ENCODE results near the gene KLHL22. TPM values are rescaled to one million over a fixed set of nuclear protein-coding genes. Genes with fewer than 3 reads are reported as not detected.

KLHL22 gene
- total RNA-seq, 1 donor: 29.6 TPM

DNA sequence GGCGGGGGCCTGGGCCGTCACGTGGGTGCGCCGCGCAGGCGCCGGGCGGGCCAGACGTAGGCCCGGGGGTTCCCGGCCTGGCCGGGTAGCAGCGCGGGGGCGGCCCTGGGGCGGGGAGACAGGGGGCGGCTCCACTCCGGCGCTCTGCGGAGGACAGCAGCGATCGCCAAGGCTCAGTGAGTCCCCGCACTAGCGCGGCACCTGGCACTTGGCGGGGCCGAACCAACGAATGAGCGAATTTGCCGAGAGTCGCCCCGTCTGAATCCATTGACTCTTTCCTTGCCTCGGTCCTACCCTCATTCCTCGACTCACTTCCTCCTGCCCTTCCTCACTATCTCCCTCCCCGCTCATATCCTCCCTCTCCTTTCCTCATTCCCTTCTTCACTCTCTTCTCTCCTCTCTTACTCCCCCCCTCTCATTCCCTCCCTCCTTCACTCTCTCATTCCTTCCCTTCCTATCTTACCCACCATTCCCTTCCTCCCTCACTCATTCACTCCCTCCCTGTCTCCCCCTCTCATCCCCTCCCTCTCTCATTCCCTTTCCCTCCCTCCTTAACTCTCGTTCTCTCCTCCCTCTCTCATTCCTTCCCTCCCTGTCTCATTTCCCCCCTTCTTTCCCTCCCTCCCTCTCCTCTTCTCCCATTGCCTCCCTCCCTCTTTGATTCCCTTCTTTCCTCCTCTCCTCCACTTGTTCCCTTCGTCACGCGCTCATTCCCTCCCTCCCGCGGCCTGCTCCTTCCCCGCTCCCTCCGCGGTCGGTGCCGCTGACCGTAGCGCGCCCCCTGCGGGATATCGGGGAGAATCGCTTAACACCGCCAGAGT lies 476 bp upstream of the KLHL22 start:
- peak overlapping the region; percentile 84 for H3K4me3 ChIP-seq (ENCODE audit: low read depth, low read length)
- TF ChIP-seq, protein P1, sequence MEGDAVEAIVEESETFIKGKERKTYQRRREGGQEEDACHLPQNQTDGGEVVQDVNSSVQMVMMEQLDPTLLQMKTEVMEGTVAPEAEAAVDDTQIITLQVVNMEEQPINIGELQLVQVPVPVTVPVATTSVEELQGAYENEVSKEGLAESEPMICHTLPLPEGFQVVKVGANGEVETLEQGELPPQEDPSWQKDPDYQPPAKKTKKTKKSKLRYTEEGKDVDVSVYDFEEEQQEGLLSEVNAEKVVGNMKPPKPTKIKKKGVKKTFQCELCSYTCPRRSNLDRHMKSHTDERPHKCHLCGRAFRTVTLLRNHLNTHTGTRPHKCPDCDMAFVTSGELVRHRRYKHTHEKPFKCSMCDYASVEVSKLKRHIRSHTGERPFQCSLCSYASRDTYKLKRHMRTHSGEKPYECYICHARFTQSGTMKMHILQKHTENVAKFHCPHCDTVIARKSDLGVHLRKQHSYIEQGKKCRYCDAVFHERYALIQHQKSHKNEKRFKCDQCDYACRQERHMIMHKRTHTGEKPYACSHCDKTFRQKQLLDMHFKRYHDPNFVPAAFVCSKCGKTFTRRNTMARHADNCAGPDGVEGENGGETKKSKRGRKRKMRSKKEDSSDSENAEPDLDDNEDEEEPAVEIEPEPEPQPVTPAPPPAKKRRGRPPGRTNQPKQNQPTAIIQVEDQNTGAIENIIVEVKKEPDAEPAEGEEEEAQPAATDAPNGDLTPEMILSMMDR (IDR thresholded peaks at IDR 0.05; ENCODE audit: insufficient read depth, low read length): peak; percentile 90
- DNase-seq (ENCODE audit: low read depth): peak; percentile 83

DNA sequence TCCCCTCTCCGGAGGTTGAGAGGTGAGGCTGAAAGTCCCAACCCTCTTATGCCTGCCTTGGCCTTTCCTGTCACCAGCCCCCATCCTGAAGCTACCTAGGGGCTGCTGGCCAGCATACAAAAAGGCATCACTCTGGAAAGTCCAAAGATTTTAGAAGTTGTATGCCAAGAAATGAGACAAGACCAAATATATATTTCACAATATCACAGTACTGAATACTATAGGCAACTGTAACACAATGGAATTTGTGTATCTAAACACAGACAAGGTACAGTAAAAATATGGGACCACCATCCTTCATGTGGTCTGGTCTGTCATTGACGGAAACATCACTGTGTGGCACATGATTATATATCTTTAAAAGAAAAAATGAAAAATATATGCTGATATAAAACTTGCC lies 4.2 kb downstream of the KLHL22 start:
- H3K4me3 ChIP-seq (ENCODE audit: low read depth, low read length): no peak overlapping the region
- TF ChIP-seq, protein P1 (IDR thresholded peaks at IDR 0.05; ENCODE audit: insufficient read depth, low read length): no peak

DNA sequence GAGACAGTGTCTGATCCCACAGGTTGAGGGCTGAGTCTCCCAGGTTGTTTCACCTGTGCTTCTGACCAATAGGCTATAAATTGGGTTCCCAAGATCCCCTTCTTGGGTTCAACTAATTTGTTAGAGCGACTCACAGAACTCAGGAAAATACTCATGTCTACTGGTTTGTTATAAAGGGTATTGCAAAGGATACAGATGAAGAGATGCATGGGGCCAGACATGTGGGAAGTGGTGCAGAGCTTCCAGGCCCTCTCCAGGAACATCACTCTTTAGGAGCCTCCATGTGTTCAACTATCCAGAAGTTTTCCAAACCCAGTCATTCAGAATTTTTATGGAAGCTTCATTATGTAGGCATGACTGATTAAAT lies 4.7 kb downstream of the KLHL22 start:
- H3K4me3 ChIP-seq (ENCODE audit: low read depth, low read length): no peak overlapping the region
- DNase-seq (ENCODE audit: low read depth): no peak
- TF ChIP-seq, protein P1 (IDR thresholded peaks at IDR 0.05; ENCODE audit: insufficient read depth, low read length): no peak

More for the DNA sequence above, 4.2 kb downstream of the KLHL22 start:
- no peak for DNase-seq (ENCODE audit: low read depth)

DNA sequence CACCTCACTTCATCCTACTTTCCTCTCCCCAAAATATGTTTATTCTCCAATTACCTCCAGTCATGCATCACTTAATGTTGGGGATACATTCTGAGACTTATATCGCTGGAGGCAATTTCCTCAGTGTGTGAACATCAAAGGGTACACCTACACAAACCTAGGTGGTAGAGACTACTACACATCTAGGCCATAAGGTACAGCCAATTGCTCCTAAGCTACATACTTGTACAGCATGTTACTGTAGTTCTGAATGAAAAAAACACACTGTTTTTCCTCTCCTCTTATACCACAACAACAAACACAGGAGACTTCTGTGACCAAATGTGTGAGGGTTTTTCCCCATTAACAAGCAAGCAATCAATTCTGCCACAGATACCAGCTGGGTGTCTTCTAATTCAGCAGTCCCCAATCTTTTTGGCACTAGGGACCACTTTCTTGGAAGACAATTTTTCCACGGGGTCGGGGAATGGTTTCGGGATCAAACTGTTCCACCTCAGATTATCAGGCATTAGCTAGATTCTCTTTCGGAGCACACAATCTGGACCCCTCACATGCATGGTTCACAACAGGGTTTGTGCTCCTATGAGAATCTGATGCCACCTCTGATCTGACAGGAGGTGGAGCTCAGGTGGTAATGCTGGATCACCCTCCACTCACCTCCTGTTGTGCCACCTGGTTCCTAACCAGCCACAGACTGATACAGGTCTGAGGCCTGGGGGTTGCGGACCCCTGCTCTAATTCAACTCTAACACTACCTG lies 5.2 kb downstream of the KLHL22 start:
- H3K4me3 ChIP-seq (ENCODE audit: low read depth, low read length): no peak overlapping the region
- DNase-seq (ENCODE audit: low read depth): no peak
- TF ChIP-seq, protein P1 (IDR thresholded peaks at IDR 0.05; ENCODE audit: insufficient read depth, low read length): no peak

DNA sequence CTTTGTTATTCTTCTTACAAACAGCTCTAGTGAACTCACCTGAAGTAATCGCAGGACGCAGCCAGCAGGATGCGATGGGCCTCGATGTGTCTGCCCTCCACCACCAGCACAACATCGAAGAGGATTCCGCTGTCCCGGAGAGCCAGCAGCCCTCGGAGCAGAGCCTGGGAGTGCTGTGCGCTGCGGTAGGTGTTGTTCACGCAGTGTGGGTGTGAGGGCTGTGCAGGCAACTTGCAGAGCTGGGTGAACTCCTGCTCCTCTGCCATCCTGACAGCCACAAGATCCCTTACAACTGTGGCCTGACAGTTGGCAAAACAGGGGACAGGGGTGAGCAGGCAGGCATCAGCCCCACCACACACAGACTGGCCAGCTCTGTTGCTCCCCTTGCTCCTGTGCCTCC lies 6.6 kb downstream of the KLHL22 start:
- TF ChIP-seq, protein P1 (IDR thresholded peaks at IDR 0.05; ENCODE audit: insufficient read depth, low read length): no peak
- no peak overlapping the region for H3K4me3 ChIP-seq (ENCODE audit: low read depth, low read length)
- DNase-seq (ENCODE audit: low read depth): no peak

DNA sequence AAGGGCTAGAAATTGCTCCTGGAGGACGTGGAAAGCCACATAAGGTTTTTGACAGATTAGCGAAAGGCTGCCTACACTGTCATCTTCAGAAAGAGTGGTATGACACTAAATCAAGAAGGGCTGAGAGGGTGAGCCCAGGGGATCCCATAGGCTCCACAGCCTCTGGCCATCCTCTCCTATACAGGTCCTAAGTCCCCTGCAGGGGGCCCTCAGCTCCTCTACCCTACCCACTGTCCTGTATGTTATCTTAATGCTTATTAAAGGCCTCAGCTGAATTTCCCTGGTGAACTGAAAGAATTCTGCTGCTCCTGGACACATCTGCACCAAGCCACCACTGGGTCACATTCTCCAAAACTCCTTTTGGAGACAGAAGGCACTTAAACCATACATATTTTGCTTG lies 7.9 kb downstream of the KLHL22 start:
- no peak for DNase-seq (ENCODE audit: low read depth)
- H3K4me3 ChIP-seq (ENCODE audit: low read depth, low read length): no peak overlapping the region
- TF ChIP-seq, protein P1 (IDR thresholded peaks at IDR 0.05; ENCODE audit: insufficient read depth, low read length): no peak
